K562 (cell line): Measurements from ENCODE around the gene CRLF1. TPM values are rescaled to one million over a fixed set of nuclear protein-coding genes. Genes with fewer than 3 reads are reported as not detected.
A peak's percentile ranks its signal among the peaks of the same experiment; 100 is the strongest.

ENCODE experiments used
- ATAC-seq: fragments of 200-7000 bp; cut with Tn5 transposase; 3 replicates; pipeline ENCODE4 v1.9.1; 2020; ENCODE audit warnings: moderate library complexity
- BruUV-seq: library from RNA; stranded (reverse); fragments of 400-500 nt; replicated peaks from 2 replicates; lab custom pipeline; 2021; lab: Mats Ljungman, UMichigan
- CTCF ChIA-PET: fragments of 300-600 bp; formaldehyde crosslinking; extraction: SDS; loops from one replicate; lab custom pipeline; 2021; ENCODE audit warnings: low intra/inter-chr PET ratio; lab: Yijun Ruan, JAX
- POLR2A ChIA-PET: fragments of 300-600, 350-650 bp; sonication (Branson Sonifier 250); formaldehyde crosslinking; extraction: SDS; loops from one replicate; lab custom pipeline; 2021; ENCODE audit warnings: antibody characterized with exemption, inconsistent platforms; lab: Yijun Ruan, JAX
- DNase-seq, 4 experiments: peaks; one replicate each; pipeline versions ENCODE4 v3.0.0 to v3.0.0-alpha.2; 2011 to 2018; ENCODE audit warnings: low spot score in 3 of 4, mixed read lengths in 3 of 4; ENCODE audit errors: extremely low read depth in 1 of 4
- FAIRE-seq: peaks from 2 replicates; lab custom pipeline; 2011; peaks lifted over from hg19 to GRCh38; lab: Jason Lieb, UNC
- H2AFZ ChIP-seq: 2 replicates; pipeline ENCODE4 v1.6.0; 2011; ENCODE audit warnings: low read depth, low read length, control low read depth, inconsistent platforms
- H3K27ac ChIP-seq: fragments of 200-600 bp; 3 replicates; pipeline ENCODE4 v1.8.0; 2011; ENCODE audit warnings: low read depth, mild to moderate bottlenecking, control low read depth, inconsistent platforms, low read length, moderate library complexity, mixed read lengths; ENCODE audit errors: extremely low read depth
- H3K27me3 ChIP-seq, 2 experiments: fragments of 300-600 bp in 1 of 2; 2 replicates in 1 of 2; 3 replicates in 1 of 2; pipeline versions ENCODE4 v1.6.0 to v1.8.0; 2011; ENCODE audit warnings: inconsistent platforms in 2 of 2, low read length in 2 of 2, mild to moderate bottlenecking in 1 of 2, mixed read lengths in 1 of 2, moderate library complexity in 1 of 2; ENCODE audit not compliant: control insufficient read depth in 2 of 2, insufficient read depth in 2 of 2
- H3K36me3 ChIP-seq: fragments of 300-600 bp; 3 replicates; pipeline ENCODE4 v1.8.0; 2011; ENCODE audit warnings: mild to moderate bottlenecking, low read length, inconsistent platforms; ENCODE audit not compliant: control insufficient read depth, insufficient read depth
- H3K4me1 ChIP-seq, 2 experiments: fragments of 200-600 bp in 1 of 2; replicated peaks in 1 of 2; 2 replicates in 1 of 2; 3 replicates in 1 of 2; pipeline versions ENCODE4 v1.5.1 to v1.8.0; 2011; ENCODE audit warnings: inconsistent platforms in 2 of 2, low read length in 2 of 2, mild to moderate bottlenecking in 1 of 2, mixed read lengths in 1 of 2, moderate library complexity in 1 of 2; ENCODE audit not compliant: control insufficient read depth in 2 of 2, insufficient read depth in 2 of 2
- H3K4me2 ChIP-seq: 2 replicates; pipeline ENCODE4 v1.6.1; 2011; ENCODE audit warnings: low read length, control low read depth, inconsistent platforms, mixed read lengths; ENCODE audit not compliant: insufficient read depth
- H3K4me3 ChIP-seq: fragments of 200-600 bp; sonication (generic), shearing (Covaris generic); 2 replicates; pipeline ENCODE4 v1.5.1; 2016; ENCODE audit warnings: control low read depth, inconsistent platforms
- H3K79me2 ChIP-seq: fragments of 200-600 bp; 3 replicates; pipeline ENCODE4 v1.8.0; 2011; ENCODE audit warnings: low read length, inconsistent platforms; ENCODE audit not compliant: control insufficient read depth, insufficient read depth
- H3K9ac ChIP-seq, 2 experiments: 2 replicates each; pipeline versions ENCODE4 v1.6.0 to v1.6.1; 2011; ENCODE audit warnings: low read depth in 2 of 2, low read length in 2 of 2, control low read depth in 1 of 2, inconsistent platforms in 1 of 2, mild to moderate bottlenecking in 1 of 2, mixed read lengths in 1 of 2; ENCODE audit not compliant: insufficient read depth in 1 of 2
- H3K9me1 ChIP-seq: one replicate; pipeline ENCODE4 v1.6.0; 2011; ENCODE audit warnings: inconsistent platforms, mild to moderate bottlenecking, low read length, moderate library complexity; ENCODE audit not compliant: control insufficient read depth, insufficient read depth
- H3K9me3 ChIP-seq: replicated peaks from 2 replicates; pipeline ENCODE4 v1.5.1; 2011; ENCODE audit warnings: low read depth, low read length, inconsistent platforms; ENCODE audit not compliant: control insufficient read depth, insufficient read depth
- H4K20me1 ChIP-seq: replicated peaks from 2 replicates; pipeline ENCODE4 v1.6.1; 2011; ENCODE audit warnings: low read length, inconsistent platforms, mixed read lengths; ENCODE audit not compliant: control insufficient read depth, insufficient read depth
- BRCA1 ChIP-seq, 2 experiments: fragments of 450-650 bp in 1 of 2; sonication (generic) in 1 of 2; formaldehyde crosslinking in 1 of 2; IDR thresholded peaks; 2 replicates each; pipeline versions ENCODE4 v1.5.0 to v1.6.1; 2017 to 2020; ENCODE audit warnings: mild to moderate bottlenecking in 1 of 2, missing genetic modification reagents in 1 of 2
- FOXK2 ChIP-seq, 2 experiments: fragments of 450-650 bp; IDR thresholded peaks in 1 of 2; conservative IDR thresholded peaks in 1 of 2; 2 replicates each; pipeline ENCODE4 v1.6.1; 2016; ENCODE audit warnings: low read depth in 2 of 2, mild to moderate bottlenecking in 1 of 2
- HDGF ChIP-seq: fragments of 450-650 bp; IDR thresholded peaks from 2 replicates; pipeline ENCODE4 v1.6.1; 2016
- SP2 ChIP-seq: IDR thresholded peaks from 2 replicates; pipeline ENCODE4 v1.6.1; 2011; ENCODE audit warnings: mild to moderate bottlenecking, low read depth, low read length, moderate library complexity; ENCODE audit not compliant: poor library complexity, severe bottlenecking; ENCODE audit errors: extremely low read depth
- TCF3 ChIP-seq: sonication (generic); formaldehyde crosslinking; IDR thresholded peaks from 2 replicates; pipeline ENCODE4 v1.4.0; 2020; ENCODE audit warnings: mild to moderate bottlenecking, missing genetic modification reagents
- ZNF274 ChIP-seq: IDR thresholded peaks from 2 replicates; pipeline ENCODE4 v1.6.1; 2011; ENCODE audit warnings: low read depth, mild to moderate bottlenecking, low read length, moderate library complexity, borderline replicate concordance
- ZNF707 ChIP-seq: fragments of 250-450 bp; sonication (Bioruptor Pico); conservative IDR thresholded peaks from 2 replicates; pipeline ENCODE4 v1.8.0; 2022; ENCODE audit warnings: inconsistent platforms, mild to moderate bottlenecking, moderate library complexity
- WGBS: fragments of 100-300 bp; shearing (Covaris generic); methylation state at CpG from one replicate; pipeline ENCODE4 v1.1.6; 2016; ENCODE audit warnings: low coverage, mixed read lengths; ENCODE audit not compliant: insufficient coverage; ENCODE audit errors: missing lambda C conversion rate; 5-methylcytosine and 5-hydroxymethylcytosine counted together
- in situ Hi-C: fragments of 300-500 bp; cut with MboI; formaldehyde crosslinking; loops from 4 replicates; pipeline ENCODE4 v1.15.0; 2018; ENCODE audit warnings: inconsistent platforms, mixed read lengths
- intact Hi-C: fragments of 100-400 bp; cut with micrococcal nuclease; formaldehyde crosslinking; loops from 2 replicates; pipeline ENCODE4 v1.14.2; 2022
- polyA plus RNA-seq, 8 experiments: library from polyadenylated mRNA; depleted of rRNA in 4 of 8; stranded (reverse) in 5 of 8; unstranded in 3 of 8; fragments of >200 nt; fragmentation: Nextera tagmentation in 2 of 8; fragmentation: Illumina TruSeq in 1 of 8; extraction: Ambion mirVana in 2 of 8; extraction: Trizol in 1 of 8; gene quantifications; 2 replicates each; pipeline versions ENCODE4 v1.2.1 to v1.2.3, GENCODE V29; 2011 to 2014; ENCODE audit warnings: inconsistent platforms in 1 of 8, missing spikeins in 1 of 8
- total RNA-seq, 7 experiments: library from RNA; depleted of rRNA in 6 of 7; stranded (reverse); fragments of >200 nt in 6 of 7; fragmentation: Illumina TruSeq in 2 of 7; extraction: Trizol in 2 of 7; gene quantifications; 2 replicates each; pipeline versions ENCODE4 v1.2.1 to v1.2.3, GENCODE V29; 2011 to 2021; ENCODE audit warnings: low replicate concordance in 1 of 7
- TF ChIP-seq, protein P1 (sequence below): fragments of 250-450 bp; sonication (Bioruptor Pico); IDR thresholded peaks from 2 replicates; pipeline ENCODE4 v1.8.0; 2021; ENCODE audit warnings: borderline replicate concordance, mild to moderate bottlenecking, moderate library complexity; ENCODE audit not compliant: poor library complexity, severe bottlenecking
- TF ChIP-seq, protein P2 (sequence below): sonication (generic); formaldehyde crosslinking; IDR thresholded peaks from 2 replicates; pipeline ENCODE4 v1.8.0; 2022; ENCODE audit warnings: missing genetic modification reagents, mild to moderate bottlenecking, borderline replicate concordance
- TF ChIP-seq, protein P3 (sequence below): fragments of 450-650 bp; formaldehyde crosslinking; IDR thresholded peaks from 2 replicates; pipeline ENCODE4 v1.4.0; 2022; ENCODE audit warnings: missing genetic modification characterization
- TF ChIP-seq, protein P4 (sequence below): fragments of 450-650 bp; IDR thresholded peaks from 2 replicates; pipeline ENCODE4 v1.6.1; 2016; ENCODE audit warnings: missing biosample characterization, missing genetic modification characterization
- TF ChIP-seq, protein P5 (sequence below): sonication (generic); formaldehyde crosslinking; IDR thresholded peaks from 2 replicates; pipeline ENCODE4 v1.8.0; 2022; ENCODE audit warnings: missing genetic modification reagents, mild to moderate bottlenecking, moderate library complexity, borderline replicate concordance
- TF ChIP-seq, protein P6 (sequence below): fragments of 450-650 bp; formaldehyde crosslinking; IDR thresholded peaks from 2 replicates; pipeline ENCODE4 v1.4.0; 2020; ENCODE audit warnings: mild to moderate bottlenecking, moderate library complexity

Gene CRLF1
- total and polyA plus RNA-seq, 9 of the 15 experiments (the other 6 are each of a cell fraction or from before 2014, with no cell fraction given), result 0.85 to 3.6 (median 1.7) TPM

DNA sequence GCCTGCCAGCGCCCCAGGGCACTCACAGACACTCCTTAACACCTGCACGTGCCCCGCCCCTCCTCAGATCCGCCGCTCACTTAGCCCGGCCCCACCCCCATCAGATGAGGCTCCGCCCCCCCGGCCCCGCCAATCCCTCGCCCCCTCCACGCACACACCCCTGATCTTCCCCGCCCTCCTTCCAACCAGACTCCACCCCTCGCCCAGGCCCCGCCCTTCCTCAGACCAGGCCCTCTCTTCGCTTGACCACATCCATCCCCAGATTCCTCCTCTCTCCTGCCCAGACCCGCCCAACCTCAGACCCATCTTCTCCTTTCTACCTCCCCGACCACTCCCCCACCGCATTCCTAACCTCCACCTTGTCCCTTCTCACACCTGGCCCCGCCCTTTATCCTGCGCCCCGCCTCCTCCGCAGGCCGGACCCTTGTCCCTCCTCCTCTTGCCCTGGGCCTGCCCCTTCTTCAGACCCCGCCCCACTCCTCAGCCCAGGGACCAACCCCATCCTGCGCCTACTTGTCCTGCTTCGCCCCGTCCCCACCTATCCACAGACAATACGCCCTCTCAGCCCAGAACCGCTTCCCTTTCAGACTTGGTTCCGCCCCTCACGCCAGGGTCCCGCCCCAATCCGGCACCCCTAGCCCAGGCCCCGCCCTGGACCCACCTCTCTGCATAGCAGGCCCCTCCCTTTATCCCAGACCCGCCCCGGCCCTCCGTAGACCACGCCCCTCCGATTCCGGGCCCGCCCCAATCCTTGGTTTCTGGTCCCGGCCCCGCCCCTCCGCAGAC lies 29.8 kb upstream of the CRLF1 start:
- no peaks in the 10 kb centered on the region for H3K9me1 ChIP-seq
- intact Hi-C loops, result loop anchor here (5.0 kb wide), 2 partner anchors 44 to 196 kb away; partner anchors contain the start of gene UPF1
- peaks cover 21% of the 10 kb centered on the region for H3K79me2 ChIP-seq
- in situ Hi-C loops, result no loop called here
- H3K4me3 ChIP-seq, result peak overlapping the region; percentile 100
- ATAC-seq (peak; percentile 95), DNase-seq (peak; percentile 94 to 99 (median 98)), FAIRE-seq (peak; percentile 88)
- CTCF ChIA-PET, result no interaction called here
- 0 out of 2 replicates have a peak, but pooled peaks cover 3% of the 10 kb centered on the region for H4K20me1 ChIP-seq
- H3K36me3 ChIP-seq, result no peaks in the 10 kb centered on the region
- H3K9me3 ChIP-seq, result no peaks in the 10 kb centered on the region
- peaks cover 4 to 25% of the 10 kb centered on the region in 2 experiments; a peak in 4 of 5 replicates for H3K4me1 ChIP-seq
- H3K27ac ChIP-seq, result peak overlapping the region; percentile 44
- peak overlapping the region; percentile 41 to 87; a peak in 3 of 4 replicates for H3K9ac ChIP-seq
- peak overlapping the region; percentile 91 for H3K4me2 ChIP-seq
- WGBS, result 0% methylated on average over 19 of the region's 44 CpGs
- BruUV-seq, result no TSS peak
- POLR2A ChIA-PET, result no interaction called here
- H2AFZ ChIP-seq, result peak overlapping the region; percentile 98
- H3K27me3 ChIP-seq, result peaks cover 10 to 16% of the 10 kb centered on the region in 2 experiments; a peak in 4 of 5 replicates
- TF ChIP-seq, protein P1, sequence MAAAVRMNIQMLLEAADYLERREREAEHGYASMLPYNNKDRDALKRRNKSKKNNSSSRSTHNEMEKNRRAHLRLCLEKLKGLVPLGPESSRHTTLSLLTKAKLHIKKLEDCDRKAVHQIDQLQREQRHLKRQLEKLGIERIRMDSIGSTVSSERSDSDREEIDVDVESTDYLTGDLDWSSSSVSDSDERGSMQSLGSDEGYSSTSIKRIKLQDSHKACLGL (CRISPR knock-in tag), result no peak
- TF ChIP-seq, protein P2, sequence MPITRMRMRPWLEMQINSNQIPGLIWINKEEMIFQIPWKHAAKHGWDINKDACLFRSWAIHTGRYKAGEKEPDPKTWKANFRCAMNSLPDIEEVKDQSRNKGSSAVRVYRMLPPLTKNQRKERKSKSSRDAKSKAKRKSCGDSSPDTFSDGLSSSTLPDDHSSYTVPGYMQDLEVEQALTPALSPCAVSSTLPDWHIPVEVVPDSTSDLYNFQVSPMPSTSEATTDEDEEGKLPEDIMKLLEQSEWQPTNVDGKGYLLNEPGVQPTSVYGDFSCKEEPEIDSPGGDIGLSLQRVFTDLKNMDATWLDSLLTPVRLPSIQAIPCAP (CRISPR knock-in tag), result no peak
- TF ChIP-seq, protein P3, sequence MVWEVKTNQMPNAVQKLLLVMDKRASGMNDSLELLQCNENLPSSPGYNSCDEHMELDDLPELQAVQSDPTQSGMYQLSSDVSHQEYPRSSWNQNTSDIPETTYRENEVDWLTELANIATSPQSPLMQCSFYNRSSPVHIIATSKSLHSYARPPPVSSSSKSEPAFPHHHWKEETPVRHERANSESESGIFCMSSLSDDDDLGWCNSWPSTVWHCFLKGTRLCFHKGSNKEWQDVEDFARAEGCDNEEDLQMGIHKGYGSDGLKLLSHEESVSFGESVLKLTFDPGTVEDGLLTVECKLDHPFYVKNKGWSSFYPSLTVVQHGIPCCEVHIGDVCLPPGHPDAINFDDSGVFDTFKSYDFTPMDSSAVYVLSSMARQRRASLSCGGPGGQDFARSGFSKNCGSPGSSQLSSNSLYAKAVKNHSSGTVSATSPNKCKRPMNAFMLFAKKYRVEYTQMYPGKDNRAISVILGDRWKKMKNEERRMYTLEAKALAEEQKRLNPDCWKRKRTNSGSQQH (CRISPR knock-in tag), result peak; percentile 95
- TF ChIP-seq SP2 (no peak), ZNF707 (no peak), TCF3 (no peak), FOXK2 (conservative IDR thresholded peaks at IDR 0.05 in 1 of 2, IDR thresholded peaks at IDR 0.05 in 1 of 2; ENCODE audit: low read depth in 2 of 2) (peak; percentile 64 to 71; a peak in 3 of 4 replicates), ZNF274 (no peak), HDGF (peak; percentile 99), BRCA1 (IDR thresholded peaks at IDR 0.05) (no peak), BRCA1 (CRISPR knock-in tag; IDR thresholded peaks at IDR 0.05) (no peak)
- TF ChIP-seq, protein P4, sequence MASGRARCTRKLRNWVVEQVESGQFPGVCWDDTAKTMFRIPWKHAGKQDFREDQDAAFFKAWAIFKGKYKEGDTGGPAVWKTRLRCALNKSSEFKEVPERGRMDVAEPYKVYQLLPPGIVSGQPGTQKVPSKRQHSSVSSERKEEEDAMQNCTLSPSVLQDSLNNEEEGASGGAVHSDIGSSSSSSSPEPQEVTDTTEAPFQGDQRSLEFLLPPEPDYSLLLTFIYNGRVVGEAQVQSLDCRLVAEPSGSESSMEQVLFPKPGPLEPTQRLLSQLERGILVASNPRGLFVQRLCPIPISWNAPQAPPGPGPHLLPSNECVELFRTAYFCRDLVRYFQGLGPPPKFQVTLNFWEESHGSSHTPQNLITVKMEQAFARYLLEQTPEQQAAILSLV, result no peak
- TF ChIP-seq, protein P5, sequence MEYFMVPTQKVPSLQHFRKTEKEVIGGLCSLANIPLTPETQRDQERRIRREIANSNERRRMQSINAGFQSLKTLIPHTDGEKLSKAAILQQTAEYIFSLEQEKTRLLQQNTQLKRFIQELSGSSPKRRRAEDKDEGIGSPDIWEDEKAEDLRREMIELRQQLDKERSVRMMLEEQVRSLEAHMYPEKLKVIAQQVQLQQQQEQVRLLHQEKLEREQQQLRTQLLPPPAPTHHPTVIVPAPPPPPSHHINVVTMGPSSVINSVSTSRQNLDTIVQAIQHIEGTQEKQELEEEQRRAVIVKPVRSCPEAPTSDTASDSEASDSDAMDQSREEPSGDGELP (CRISPR knock-in tag), result peak; percentile 34; the same call in 1 of the 2 replicates
- TF ChIP-seq, protein P6, sequence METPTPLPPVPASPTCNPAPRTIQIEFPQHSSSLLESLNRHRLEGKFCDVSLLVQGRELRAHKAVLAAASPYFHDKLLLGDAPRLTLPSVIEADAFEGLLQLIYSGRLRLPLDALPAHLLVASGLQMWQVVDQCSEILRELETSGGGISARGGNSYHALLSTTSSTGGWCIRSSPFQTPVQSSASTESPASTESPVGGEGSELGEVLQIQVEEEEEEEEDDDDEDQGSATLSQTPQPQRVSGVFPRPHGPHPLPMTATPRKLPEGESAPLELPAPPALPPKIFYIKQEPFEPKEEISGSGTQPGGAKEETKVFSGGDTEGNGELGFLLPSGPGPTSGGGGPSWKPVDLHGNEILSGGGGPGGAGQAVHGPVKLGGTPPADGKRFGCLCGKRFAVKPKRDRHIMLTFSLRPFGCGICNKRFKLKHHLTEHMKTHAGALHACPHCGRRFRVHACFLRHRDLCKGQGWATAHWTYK (CRISPR knock-in tag), result 0 out of 2 replicates have a peak, but pooled peaks have one; percentile 32
